Caco-2 (cell line): ENCODE results near the gene PSMC3. TPM values are rescaled to one million over a fixed set of nuclear protein-coding genes. Genes with fewer than 3 reads are reported as not detected.
A peak's percentile ranks its signal among the peaks of the same experiment; 100 is the strongest.

Experiments used
- BruUV-seq: library from RNA; stranded (reverse); fragments of 400-500 nt; replicated peaks from 2 replicates; lab custom pipeline; 2021; lab: Mats Ljungman, UMichigan
- CTCF ChIA-PET: fragments of 300-600 bp; sonication (Branson Sonifier 250); formaldehyde crosslinking; loops from one replicate; lab custom pipeline; 2022; ENCODE audit warnings: antibody characterized with exemption; lab: Charles Lee
- POLR2A ChIA-PET: fragments of 300-600 bp; sonication (Branson Sonifier 250); formaldehyde crosslinking; loops from one replicate; lab custom pipeline; 2022; ENCODE audit warnings: antibody characterized with exemption; lab: Charles Lee
- DNase-seq, 2 experiments: peaks; one replicate each; pipeline versions ENCODE4 v3.0.0 to v3.0.0-alpha.2; 2020 to 2022
- H3K27me3 ChIP-seq: replicated peaks from 2 replicates; pipeline ENCODE4 v1.6.0; 2011; ENCODE audit warnings: low read length; ENCODE audit not compliant: control insufficient read depth, insufficient read depth
- H3K36me3 ChIP-seq: 2 replicates; pipeline ENCODE4 v1.5.1; 2011; ENCODE audit warnings: low read length; ENCODE audit not compliant: control insufficient read depth, insufficient read depth
- H3K4me1 ChIP-seq: fragments of 250-450 bp; sonication (Bioruptor Pico); 2 replicates; pipeline ENCODE4 v1.5.1; 2020; ENCODE audit warnings: mild to moderate bottlenecking
- H3K4me3 ChIP-seq: 2 replicates; pipeline ENCODE4 v1.5.1; 2011; ENCODE audit warnings: low read depth, mild to moderate bottlenecking, control low read depth, low read length
- H3K9me3 ChIP-seq: fragments of 250-450 bp; sonication (Bioruptor Pico); 2 replicates; pipeline ENCODE4 v1.5.1; 2020; ENCODE audit warnings: mild to moderate bottlenecking, moderate library complexity
- H3K27ac Mint-ChIP-seq: one replicate; pipeline ENCODE4 v1.8.0; 2022; ENCODE audit warnings: mixed read lengths; ENCODE audit not compliant: unreplicated experiment
- H3K27me3 Mint-ChIP-seq: one replicate; pipeline ENCODE4 v1.8.0; 2022; ENCODE audit warnings: mixed read lengths; ENCODE audit not compliant: insufficient read depth, unreplicated experiment
- H3K36me3 Mint-ChIP-seq: one replicate; pipeline ENCODE4 v1.8.0; 2022; ENCODE audit warnings: mild to moderate bottlenecking, mixed read lengths; ENCODE audit not compliant: insufficient read depth, unreplicated experiment
- H3K4me1 Mint-ChIP-seq: one replicate; pipeline ENCODE4 v1.8.0; 2022; ENCODE audit warnings: low read depth, mixed read lengths; ENCODE audit not compliant: unreplicated experiment
- H3K4me3 Mint-ChIP-seq: one replicate; pipeline ENCODE4 v1.8.0; 2022; ENCODE audit warnings: mild to moderate bottlenecking, moderate library complexity, mixed read lengths; ENCODE audit not compliant: unreplicated experiment
- H3K9me3 Mint-ChIP-seq: one replicate; pipeline ENCODE4 v1.8.0; 2022; ENCODE audit warnings: mixed read lengths; ENCODE audit not compliant: unreplicated experiment
- CTCF ChIP-seq, 2 experiments: fragments of 200-600 bp in 1 of 2; IDR thresholded peaks; 1 replicate in 1 of 2; 2 replicates in 1 of 2; pipeline versions ENCODE4 v1.5.1 to v1.8.0; 2011 to 2022; ENCODE audit warnings: antibody characterized with exemption in 1 of 2, control low read depth in 1 of 2, inconsistent platforms in 1 of 2, low read depth in 1 of 2, low read length in 1 of 2, mild to moderate bottlenecking in 1 of 2, moderate library complexity in 1 of 2; ENCODE audit not compliant: insufficient read depth in 1 of 2, severe bottlenecking in 1 of 2, unreplicated experiment in 1 of 2
- intact Hi-C: fragments of 100-400 bp; cut with micrococcal nuclease; formaldehyde crosslinking; loops from one replicate; pipeline ENCODE4 v1.10.0; 2022; ENCODE audit not compliant: unreplicated experiment
- total RNA-seq: library from RNA; stranded (reverse); gene quantifications from 2 replicates; pipeline ENCODE4 v1.2.3, GENCODE V29; 2022

The PSMC3 gene
- total RNA-seq, 1 experiment from 2014 or later: 196 TPM

- Mint-ChIP-seq H3K36me3 (no peaks in the 10 kb centered on the region), H3K4me1 (no peaks in the 10 kb centered on the region), H3K9me3 (no peaks in the 10 kb centered on the region), H3K4me3 (no peak within 1 kb of the TSS), H3K27me3 (no peaks in the 10 kb centered on the region), H3K27ac (no peak within 1 kb of the TSS)
- DNase-seq: no peak
- intact Hi-C loops: loop anchor here (10.0 kb wide), 1 partner anchor 477 kb away; no protein-coding TSS in a partner anchor
- Histone ChIP-seq H3K4me1 (peaks cover 4% of the 10 kb centered on the region; the same call in 1 of the 2 replicates), H3K27me3 (no peaks in the 10 kb centered on the region), H3K4me3 (no peak within 1 kb of the TSS), H3K9me3 (no peaks in the 10 kb centered on the region), H3K36me3 (no peaks in the 10 kb centered on the region)
- ChIA-PET CTCF (no interaction called here), POLR2A (no interaction called here)
- TF ChIP-seq CTCF (IDR thresholded peaks at IDR 0.05; ENCODE audit: insufficient read depth in 1 of 2, low read depth in 1 of 2, low read length in 1 of 2, severe bottlenecking in 1 of 2, unreplicated experiment in 1 of 2): no peak
- BruUV-seq: no TSS peak
Measured at GRCh38 chr11:47378010-47378835, 48.0 kb downstream of the PSMC3 start, which contains the start of gene SPI1. SPI1 (minus strand) TSS chr11:47378547; CDS start chr11:47378353, 194 bp downstream.

- no TSS peak for BruUV-seq
- ChIA-PET POLR2A (no interaction called here), CTCF (no interaction called here)
- no peaks in the 10 kb centered on the region for H3K27me3 ChIP-seq
- H3K4me1 Mint-ChIP-seq: peaks cover under 1% of the 10 kb centered on the region
- peak in 1 of 2 experiments; percentile 32 for DNase-seq
- H3K9me3 ChIP-seq: no peaks in the 10 kb centered on the region
- no peaks in the 10 kb centered on the region for H3K36me3 Mint-ChIP-seq
- H3K4me1 ChIP-seq: peaks cover 4% of the 10 kb centered on the region; the same call in 1 of the 2 replicates
- no peak for TF ChIP-seq CTCF (IDR thresholded peaks at IDR 0.05; ENCODE audit: insufficient read depth in 1 of 2, low read depth in 1 of 2, low read length in 1 of 2, severe bottlenecking in 1 of 2, unreplicated experiment in 1 of 2)
- H3K27me3 Mint-ChIP-seq: no peaks in the 10 kb centered on the region
- H3K27ac Mint-ChIP-seq: no peak overlapping the region
- intact Hi-C loops: loop anchor here (10.0 kb wide), 1 partner anchor 477 kb away; no protein-coding TSS in a partner anchor
- no peaks in the 10 kb centered on the region for H3K36me3 ChIP-seq
- no peak overlapping the region for H3K4me3 ChIP-seq
- no peak overlapping the region for H3K4me3 Mint-ChIP-seq
- no peaks in the 10 kb centered on the region for H3K9me3 Mint-ChIP-seq
Measured at GRCh38 chr11:47377571-47378009, 48.6 kb downstream of the PSMC3 start.

- Histone ChIP-seq H3K9me3 (no peaks in the 10 kb centered on the region), H3K36me3 (no peaks in the 10 kb centered on the region), H3K4me3 (no peak overlapping the region), H3K27me3 (no peaks in the 10 kb centered on the region), H3K4me1 (peaks cover 4% of the 10 kb centered on the region; the same call in 1 of the 2 replicates)
- no peaks in the 10 kb centered on the region for H3K27me3 Mint-ChIP-seq
- no peaks in the 10 kb centered on the region for H3K36me3 Mint-ChIP-seq
- intact Hi-C loops: loop anchor here (10.0 kb wide), 1 partner anchor 478 kb away; no protein-coding TSS in a partner anchor
- POLR2A ChIA-PET: no interaction called here
- H3K4me1 Mint-ChIP-seq: peaks cover 7% of the 10 kb centered on the region
- no peak overlapping the region for H3K4me3 Mint-ChIP-seq
- TF ChIP-seq CTCF (IDR thresholded peaks at IDR 0.05; ENCODE audit: insufficient read depth in 1 of 2, low read depth in 1 of 2, low read length in 1 of 2, severe bottlenecking in 1 of 2, unreplicated experiment in 1 of 2): no peak
- no peak overlapping the region for H3K27ac Mint-ChIP-seq
- CTCF ChIA-PET: interaction anchor here (0.6 kb wide), 1 partner anchor 78 kb away, joined by 3 read pairs; no protein-coding TSS in a partner anchor
- no peak for DNase-seq
- BruUV-seq: no TSS peak
- no peaks in the 10 kb centered on the region for H3K9me3 Mint-ChIP-seq
Measured at GRCh38 chr11:47376525-47377371, 49.5 kb downstream of the PSMC3 start.
